Islet of Langerhans (tissue), 1 donor: ENCODE data around the gene EFR3B.
"Not testable (repeated sequence)": the region's sequence is repeated elsewhere in the genome, so short reads cannot be mapped to it uniquely, and the experiment has no call there.

Experiments used
- FAIRE-seq: peaks from one replicate; lab custom pipeline; 2011; peaks lifted over from hg19 to GRCh38; lab: Jason Lieb, UNC

The EFR3B gene

GRCh38 chr2:25150993-25151392, 109.1 kb downstream of the EFR3B start:
- FAIRE-seq, result not testable (repeated sequence)

DNA sequence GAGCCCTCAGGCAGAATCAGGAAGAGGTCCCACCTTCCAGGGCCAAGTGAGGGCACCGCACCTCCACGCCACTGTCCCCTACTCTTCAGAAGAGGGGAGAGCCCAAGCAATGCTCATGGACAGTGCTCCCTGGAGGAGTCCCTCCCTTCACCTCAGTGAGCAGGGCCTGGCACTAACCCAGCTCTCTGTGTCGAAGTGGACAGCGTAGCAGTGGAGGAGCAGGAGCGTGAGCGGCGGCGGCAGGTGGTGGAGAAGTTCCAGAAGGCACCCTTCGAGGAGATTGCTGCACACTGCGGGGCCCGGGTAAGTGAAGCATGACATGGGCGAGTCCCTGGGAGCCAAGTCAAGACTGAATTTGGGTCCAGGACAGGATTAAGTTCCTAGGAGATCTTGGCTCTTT, 109.8 kb downstream of the EFR3B start:
- FAIRE-seq, result no peak

DNA sequence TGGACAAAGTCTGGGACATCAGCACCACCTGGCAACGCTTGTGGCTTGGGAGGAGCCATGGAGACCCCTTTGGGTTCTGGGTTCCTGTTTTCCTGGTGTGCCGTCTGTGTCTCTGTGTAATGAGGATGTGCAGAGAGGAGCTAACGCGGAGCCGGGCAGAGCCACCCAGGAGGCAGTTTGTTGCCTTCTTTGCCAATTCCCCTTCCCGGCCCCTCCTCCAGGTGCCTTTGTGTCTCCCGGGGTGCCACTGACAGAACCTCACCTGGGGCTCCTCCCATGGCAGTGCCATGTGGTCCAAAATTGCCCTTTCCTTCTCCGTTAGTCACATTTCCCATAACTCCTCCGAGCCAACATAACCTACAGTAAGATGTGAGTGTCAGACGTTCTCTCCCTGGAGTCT, 113.5 kb downstream of the EFR3B start:
- FAIRE-seq, result no peak

- no peak for FAIRE-seq
Observed at GRCh38 chr2:25158096-25158852, 116.4 kb downstream of the EFR3B start.

GRCh38 chr2:25159949-25160348, 118.1 kb downstream of the EFR3B start:
- FAIRE-seq, result no peak

DNA sequence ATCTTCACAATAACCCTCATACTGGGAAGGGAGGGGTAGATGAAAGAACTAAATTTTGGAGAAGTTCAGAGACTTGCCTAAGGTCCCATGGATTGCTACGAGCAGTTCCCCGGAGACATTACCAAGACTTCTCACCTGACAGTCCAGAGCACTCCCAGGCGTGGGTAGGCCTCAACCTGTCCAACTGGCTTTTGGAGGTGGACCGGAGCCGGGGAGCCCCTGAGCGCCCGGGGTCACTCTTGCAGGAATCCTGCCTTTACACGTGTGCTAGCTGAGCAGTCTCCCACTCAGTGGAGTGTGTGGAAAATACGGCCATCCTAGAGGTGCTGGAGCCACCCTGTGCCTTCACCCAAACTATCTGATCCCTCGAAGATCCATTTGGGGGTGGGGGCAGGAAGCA, 118.5 kb downstream of the EFR3B start:
- no peak for FAIRE-seq

DNA sequence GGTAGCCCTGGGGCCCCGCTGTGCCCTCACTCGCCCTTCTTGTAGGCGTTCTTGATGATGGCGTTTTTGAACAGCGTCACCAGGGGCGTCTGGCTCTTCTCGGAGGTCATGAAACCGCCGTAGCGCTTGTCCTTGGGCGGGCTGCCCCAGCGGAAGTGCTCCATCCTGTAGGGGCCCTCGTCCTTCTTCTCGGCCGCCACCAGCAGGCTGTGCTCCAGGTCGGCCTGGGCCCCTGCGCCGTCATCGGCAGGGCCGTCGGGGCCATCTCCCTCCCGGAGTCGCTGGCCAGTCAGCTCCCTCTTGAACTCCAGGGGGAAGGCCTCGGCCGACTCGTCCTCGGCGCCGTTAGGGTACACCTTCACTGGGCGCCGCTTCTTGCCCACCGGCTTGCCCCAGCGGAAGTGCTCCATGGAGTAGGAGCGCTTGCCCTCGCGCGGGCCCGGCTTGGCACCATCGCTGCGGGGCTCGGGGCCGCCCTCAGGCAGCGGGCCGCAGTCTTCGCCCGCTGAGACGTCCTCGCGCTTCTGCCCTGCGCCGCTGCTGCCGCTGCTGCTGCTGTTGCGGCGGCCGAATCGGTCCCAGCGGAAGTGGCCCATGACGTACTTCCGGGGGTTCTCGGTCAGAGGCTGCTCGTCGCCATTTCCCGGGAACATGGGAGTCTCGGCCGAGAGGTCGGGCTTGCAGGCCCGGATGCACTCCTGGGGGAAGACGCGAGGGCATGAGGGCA, 119.3 kb downstream of the EFR3B start:
- FAIRE-seq, result no peak

DNA sequence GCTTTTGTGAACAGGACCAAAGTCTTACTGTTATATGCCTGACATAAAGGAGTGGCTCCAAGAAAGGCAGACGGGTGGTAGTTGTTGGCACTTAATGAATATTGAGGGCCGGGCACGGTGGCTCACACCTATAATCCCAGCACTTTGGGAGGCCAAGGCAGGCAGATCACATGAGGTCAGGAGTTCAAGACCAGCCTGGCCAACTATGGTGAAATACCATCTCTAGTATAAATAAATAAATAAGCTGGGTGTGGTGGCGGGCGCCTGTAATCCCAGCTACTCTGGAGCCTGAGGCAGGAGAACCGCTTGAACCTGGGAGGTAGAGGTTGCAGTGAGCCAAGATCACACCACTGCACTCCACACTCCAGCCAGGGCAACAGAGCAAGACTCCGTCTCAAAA, 120.2 kb downstream of the EFR3B start:
- FAIRE-seq, result not testable (repeated sequence)

DNA sequence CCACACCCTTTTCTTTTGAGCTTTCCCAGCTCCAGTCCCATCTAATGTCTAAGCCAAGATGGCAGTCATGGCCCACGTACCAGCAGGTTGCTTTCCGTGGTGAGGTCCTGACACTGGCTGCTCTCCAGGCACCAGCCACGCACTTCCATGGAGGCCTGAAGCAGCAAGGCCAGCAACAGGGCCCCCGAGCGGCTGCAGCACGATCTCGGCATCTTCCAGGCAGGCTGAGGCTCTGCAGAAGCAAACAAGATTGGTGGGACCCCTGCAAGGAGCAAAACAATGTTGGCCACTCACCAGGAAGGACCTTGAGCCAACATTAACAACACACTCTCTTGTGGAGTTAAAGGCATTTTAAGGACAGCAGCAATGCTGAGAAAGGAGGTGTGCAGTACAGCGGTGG, 122.7 kb downstream of the EFR3B start:
- no peak for FAIRE-seq

- no peak for FAIRE-seq
Observed at GRCh38 chr2:25165992-25166875, 124.4 kb downstream of the EFR3B start.

DNA sequence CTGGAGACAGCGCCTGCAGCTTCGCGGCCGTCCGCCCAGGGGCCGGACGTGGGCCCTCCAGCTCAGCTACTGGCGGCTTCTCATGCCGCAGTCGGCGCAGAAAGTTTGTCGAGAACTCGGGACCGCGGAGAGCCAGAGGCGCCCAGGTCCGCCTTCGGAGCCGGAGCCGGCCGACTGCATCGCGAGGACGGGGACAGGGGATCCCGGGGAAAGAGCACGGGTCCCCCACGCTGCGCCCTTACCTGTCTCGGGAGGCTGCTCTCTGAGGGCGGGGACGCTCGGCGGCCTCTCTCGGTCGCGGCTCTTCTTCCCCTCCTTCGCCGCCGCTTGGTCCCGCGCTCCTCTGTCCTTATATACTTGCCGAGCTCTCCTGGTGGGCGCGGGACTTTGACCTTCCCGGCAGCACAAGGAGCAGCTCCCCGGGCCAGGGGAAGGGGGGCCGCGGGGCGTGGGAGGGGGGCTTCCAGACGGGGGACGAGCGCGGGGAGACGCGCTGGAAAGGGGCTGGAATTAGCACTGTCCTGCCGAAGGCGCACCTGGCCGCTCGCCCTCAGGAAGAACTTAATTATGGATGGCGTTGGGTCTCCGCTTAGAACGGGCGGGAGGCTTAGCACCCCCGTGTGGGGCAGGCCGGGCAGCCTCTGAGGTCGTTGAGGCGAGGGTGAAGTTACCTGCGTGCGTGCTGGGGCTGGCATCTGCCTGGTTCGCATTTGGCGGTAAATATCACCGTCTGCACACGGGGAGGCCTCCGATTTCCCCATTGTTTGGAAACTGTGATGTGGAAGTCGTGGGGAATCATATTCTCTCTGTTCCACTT, 126.6 kb downstream of the EFR3B start, which contains the start of gene POMC:
Gene POMC, minus strand, starts transcription at position 325 of the 817 bp plus-strand sequence. CDS start 3,808 bp downstream, outside the sequence.
- no peak for FAIRE-seq

GRCh38 chr2:25169073-25169470, 127.2 kb downstream of the EFR3B start:
- no peak for FAIRE-seq

DNA sequence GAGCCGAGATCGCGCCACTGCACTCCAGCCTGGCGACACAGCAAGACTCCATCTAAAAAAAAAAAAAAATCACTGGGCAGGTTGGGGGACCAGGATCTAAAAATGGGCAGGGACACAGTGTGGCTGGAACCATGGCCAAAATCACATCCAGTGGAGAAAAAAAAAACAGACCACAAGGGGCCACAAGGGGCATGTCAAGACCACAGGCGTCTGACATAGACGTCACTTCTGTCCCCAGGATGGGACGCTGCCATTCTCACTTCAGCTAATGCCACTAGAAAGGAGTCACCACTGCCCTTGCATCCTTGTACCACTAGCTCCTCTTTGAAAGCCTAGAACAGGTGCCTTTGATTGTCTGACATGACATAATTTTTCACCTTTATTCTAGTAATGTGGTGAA, 129.0 kb downstream of the EFR3B start:
- FAIRE-seq, result no peak

- no peak for FAIRE-seq
Observed at GRCh38 chr2:25173719-25174118, 131.8 kb downstream of the EFR3B start.

- no peak for FAIRE-seq
Observed at GRCh38 chr2:25174192-25174861, 132.5 kb downstream of the EFR3B start.

DNA sequence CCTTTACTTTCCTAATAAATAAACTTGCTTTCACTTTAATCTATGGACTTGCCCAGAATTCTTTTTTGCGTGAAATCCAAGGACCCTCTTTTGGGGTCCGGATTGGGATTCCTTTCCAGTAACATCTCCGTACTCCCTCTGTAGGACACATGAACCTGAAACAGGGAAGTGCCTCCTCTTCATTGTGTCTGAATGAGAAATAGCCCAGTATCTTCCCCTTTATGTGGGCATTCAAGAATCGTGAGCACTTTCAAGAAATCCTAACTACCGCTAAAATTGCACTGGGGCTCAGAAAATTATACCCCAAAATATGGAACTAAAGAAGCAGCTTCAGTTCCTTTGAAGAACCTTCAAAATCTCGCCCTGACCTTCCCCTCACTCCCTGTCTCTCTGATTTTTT, 134.3 kb downstream of the EFR3B start:
- FAIRE-seq, result no peak

DNA sequence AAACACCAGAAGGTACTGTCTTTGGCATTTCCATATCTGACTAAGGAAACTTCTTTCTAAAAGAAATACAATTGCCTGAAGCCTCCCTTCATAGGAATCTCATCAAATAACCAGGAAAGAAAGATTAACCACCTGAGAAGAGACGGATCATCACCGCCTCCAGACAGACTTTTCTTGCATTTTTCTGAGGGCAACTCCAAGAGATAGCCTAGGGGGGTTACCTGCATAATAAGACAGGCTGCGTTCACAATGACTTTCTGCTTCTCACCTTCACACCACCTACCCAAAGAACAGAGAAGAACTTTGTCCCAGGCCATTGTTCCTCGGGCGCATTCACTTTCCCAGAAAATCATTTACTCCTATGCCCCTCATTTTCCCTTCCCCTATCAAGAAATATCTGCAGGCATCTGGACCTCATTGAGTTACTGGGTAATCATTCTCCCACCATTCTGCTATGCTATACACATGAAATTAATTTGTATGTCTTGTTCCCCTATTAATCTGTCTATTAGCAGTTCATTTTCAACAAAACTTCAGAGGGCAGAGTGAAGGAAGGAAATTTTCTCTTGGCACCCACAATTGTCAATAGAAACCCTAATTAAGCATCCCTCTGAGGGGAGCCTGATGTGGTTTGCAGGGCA, 134.8 kb downstream of the EFR3B start:
- FAIRE-seq, result no peak

- no peak for FAIRE-seq
Observed at GRCh38 chr2:25177211-25177611, 135.3 kb downstream of the EFR3B start.

- FAIRE-seq, result no peak
Observed at GRCh38 chr2:25178976-25179375, 137.1 kb downstream of the EFR3B start.

- FAIRE-seq, result no peak
Observed at GRCh38 chr2:25184254-25184653, 142.4 kb downstream of the EFR3B start.
